ENCODE data around the gene CCIN.
"Not testable (repeated sequence)": the region's sequence is repeated elsewhere in the genome, so short reads cannot be mapped to it uniquely, and the experiment has no call there.

Gene CCIN

GRCh38 chr9:36161187-36161586 is 8.0 kb upstream of the CCIN start:
- DNase-seq, result no peak

GRCh38 chr9:36162211-36162738 is 6.9 kb upstream of the CCIN start:
- DNase-seq, result no peak

- DNase-seq, result no peak
Observed at GRCh38 chr9:36163049-36163785, 6.0 kb upstream of the CCIN start.

GRCh38 chr9:36163786-36164170 is 5.4 kb upstream of the CCIN start:
- no peak for DNase-seq

- no peak for DNase-seq
Observed at GRCh38 chr9:36164372-36164771, 4.8 kb upstream of the CCIN start.

GRCh38 chr9:36164989-36165388 is 4.2 kb upstream of the CCIN start:
- DNase-seq, result no peak

- DNase-seq, result no peak
Observed at GRCh38 chr9:36165826-36166167, 3.4 kb upstream of the CCIN start.

GRCh38 chr9:36166168-36166927 is 2.8 kb upstream of the CCIN start:
- DNase-seq, result peak; percentile 75 to 80

GRCh38 chr9:36169708-36170107 is 520 bp downstream of the CCIN start:
- DNase-seq, result no peak

GRCh38 chr9:36170531-36170930 is 1.3 kb downstream of the CCIN start:
- no peak for DNase-seq

GRCh38 chr9:36173861-36174260 is 4.7 kb downstream of the CCIN start:
- DNase-seq, result no peak

- no peak for DNase-seq
Observed at GRCh38 chr9:36174271-36174670, 5.1 kb downstream of the CCIN start.

GRCh38 chr9:36174731-36175130 is 5.5 kb downstream of the CCIN start:
- DNase-seq, result no peak

- DNase-seq, result not testable (repeated sequence)
Observed at GRCh38 chr9:36175209-36175608, 6.0 kb downstream of the CCIN start.

GRCh38 chr9:36176496-36176895 is 7.3 kb downstream of the CCIN start:
- not testable (repeated sequence) for DNase-seq

GRCh38 chr9:36177571-36177970 is 8.4 kb downstream of the CCIN start:
- DNase-seq, result no peak

- DNase-seq, result not testable (repeated sequence)
Observed at GRCh38 chr9:36180243-36180642, 11.1 kb downstream of the CCIN start.

- no peak for DNase-seq
Observed at GRCh38 chr9:36187414-36187813, 18.2 kb downstream of the CCIN start.

GRCh38 chr9:36188212-36188611 is 19.0 kb downstream of the CCIN start:
- DNase-seq, result no peak

- DNase-seq, result no peak
Observed at GRCh38 chr9:36189976-36190375, 20.8 kb downstream of the CCIN start.

GRCh38 chr9:36190388-36191289 is 21.5 kb downstream of the CCIN start, which contains the start of gene CLTA:
Gene CLTA (plus strand): TSS chr9:36190921. CDS start chr9:36191057, 136 bp downstream.
- peak; percentile 90 to 92 for DNase-seq

- peak; percentile 42 to 44 for DNase-seq
Observed at GRCh38 chr9:36191290-36191645, 22.1 kb downstream of the CCIN start.

- DNase-seq, result no peak
Observed at GRCh38 chr9:36191686-36192085, 22.5 kb downstream of the CCIN start.

Measured in activated CD4-positive, alpha-beta T cell treated with anti-CD3 and anti-CD28 coated beads for 4 hours (primary cell).